ENCODE data around the gene GPR63. TPM values are rescaled to one million over a fixed set of nuclear protein-coding genes. Genes with fewer than 3 reads are reported as not detected.

GPR63 gene
- total and polyA plus RNA-seq, 4 donors, result 2.6 to 6.0 (median 3.8) TPM

DNA sequence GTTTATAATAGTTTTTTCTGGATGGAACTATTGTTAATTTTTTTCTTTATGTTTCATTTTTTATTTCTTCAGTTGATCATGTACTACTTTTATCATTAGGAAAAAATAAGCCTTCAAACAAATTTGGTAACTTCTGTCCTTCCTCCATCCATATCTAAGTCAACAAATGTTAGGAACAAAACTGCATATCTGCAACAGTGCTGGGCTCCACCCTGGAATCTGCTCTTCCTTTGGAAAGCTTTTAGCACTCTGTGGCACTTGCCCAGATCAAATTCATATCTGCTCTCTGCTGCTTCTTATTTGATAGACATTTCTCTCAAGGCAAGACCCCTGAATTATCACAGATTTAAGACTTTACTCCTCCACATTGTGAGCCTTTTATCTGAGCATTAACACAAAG, 24.3 kb upstream of the GPR63 start:
- H3K4me3 ChIP-seq (ENCODE audit: low read depth, low read length), result no peak overlapping the region
- no peak overlapping the region for H3K27ac ChIP-seq (ENCODE audit: low read depth, low read length)
- no peaks in the 10 kb centered on the region for H3K9me3 ChIP-seq (ENCODE audit: control insufficient read depth, insufficient read depth, low read length)
- no peak for DNase-seq (ENCODE audit: low read depth in 4 of 6, low spot score in 6 of 6)
- no peaks in the 10 kb centered on the region for H3K4me1 ChIP-seq (ENCODE audit: control insufficient read depth, insufficient read depth, low read length)
- no peaks in the 10 kb centered on the region for H3K27me3 ChIP-seq (ENCODE audit: control insufficient read depth, insufficient read depth, low read length)
- no peaks in the 10 kb centered on the region for H3K36me3 ChIP-seq (ENCODE audit: control insufficient read depth, insufficient read depth, low read length)

DNA sequence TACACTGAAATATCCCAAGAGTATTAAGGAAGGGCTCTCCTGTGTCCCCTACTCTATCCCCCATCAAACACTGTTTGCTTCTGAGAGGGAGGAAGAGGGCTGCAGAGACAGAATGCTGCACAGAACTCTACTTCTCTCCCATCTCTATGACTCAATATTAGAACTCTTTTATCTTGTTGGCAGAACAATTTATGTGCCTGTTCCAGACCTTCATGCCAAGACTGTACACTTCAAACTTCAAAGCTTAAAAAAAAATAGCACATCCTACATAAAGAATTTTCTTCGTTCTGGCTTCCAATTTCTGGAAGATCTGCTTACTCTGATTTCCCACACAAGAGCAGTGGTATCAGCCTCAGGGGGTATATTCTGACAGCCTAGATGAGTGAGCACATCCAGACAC, 19.6 kb upstream of the GPR63 start:
- no peaks in the 10 kb centered on the region for H3K9me3 ChIP-seq (ENCODE audit: control insufficient read depth, insufficient read depth, low read length)
- H3K4me1 ChIP-seq (ENCODE audit: control insufficient read depth, insufficient read depth, low read length), result no peaks in the 10 kb centered on the region
- H3K27ac ChIP-seq (ENCODE audit: low read depth, low read length), result no peak overlapping the region
- no peaks in the 10 kb centered on the region for H3K27me3 ChIP-seq (ENCODE audit: control insufficient read depth, insufficient read depth, low read length)
- no peaks in the 10 kb centered on the region for H3K36me3 ChIP-seq (ENCODE audit: control insufficient read depth, insufficient read depth, low read length)
- peak in 1 of 6 donors; percentile 20 for DNase-seq (ENCODE audit: low read depth in 4 of 6, low spot score in 6 of 6)
- WGBS (ENCODE audit: insufficient coverage), result 71% methylated on average over 1 of the region's 1 CpG
- H3K4me3 ChIP-seq (ENCODE audit: low read depth, low read length), result no peak overlapping the region

DNA sequence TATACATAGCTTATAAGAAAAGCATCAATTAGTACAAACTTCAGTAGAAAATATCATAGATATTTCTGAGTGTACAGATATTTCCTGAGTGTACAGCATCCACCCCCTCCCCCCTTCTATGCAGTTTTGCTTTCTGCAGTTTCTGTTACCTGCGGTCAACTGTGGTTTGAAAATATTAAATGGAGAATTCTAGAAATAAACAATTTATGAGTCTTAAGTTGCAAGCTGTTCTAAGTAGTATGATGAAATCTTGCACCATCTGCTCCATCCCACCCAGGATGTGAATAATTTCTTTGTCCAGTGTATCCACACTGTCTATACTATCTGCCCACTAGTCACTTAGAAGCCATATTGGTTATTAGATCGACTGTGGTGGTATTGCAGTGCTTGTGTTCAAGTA, 15.8 kb upstream of the GPR63 start:
- no CpG with 5 or more reads among the region's 2 CpGs for WGBS (ENCODE audit: insufficient coverage)
- Histone ChIP-seq H3K27ac (ENCODE audit: low read depth, low read length) (no peak overlapping the region), H3K36me3 (ENCODE audit: control insufficient read depth, insufficient read depth, low read length) (no peaks in the 10 kb centered on the region), H3K4me3 (ENCODE audit: low read depth, low read length) (no peak overlapping the region), H3K27me3 (ENCODE audit: control insufficient read depth, insufficient read depth, low read length) (no peaks in the 10 kb centered on the region), H3K9me3 (ENCODE audit: control insufficient read depth, insufficient read depth, low read length) (peaks cover 3% of the 10 kb centered on the region), H3K4me1 (ENCODE audit: control insufficient read depth, insufficient read depth, low read length) (no peaks in the 10 kb centered on the region)
- DNase-seq (ENCODE audit: low read depth in 4 of 6, low spot score in 6 of 6), result no peak

DNA sequence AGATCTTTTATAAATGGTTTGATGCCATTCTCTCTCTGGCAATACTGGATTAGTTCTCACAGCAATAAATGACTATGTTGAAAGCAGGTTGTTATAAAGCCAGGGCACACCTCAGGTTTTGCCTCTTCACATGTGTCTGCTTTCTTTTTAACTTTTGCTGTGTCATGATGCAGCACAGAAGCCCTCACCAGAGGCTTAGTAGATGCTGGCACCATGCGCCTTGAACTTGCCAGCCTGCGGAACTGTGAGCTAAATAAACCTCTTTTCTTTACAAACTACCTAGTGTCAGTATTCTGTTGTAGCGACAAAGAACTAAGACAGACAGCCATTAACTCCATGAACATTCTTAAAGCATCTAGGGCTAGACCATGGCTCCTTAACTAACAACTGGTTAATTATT, 15.3 kb upstream of the GPR63 start:
- Histone ChIP-seq H3K27me3 (ENCODE audit: control insufficient read depth, insufficient read depth, low read length) (no peaks in the 10 kb centered on the region), H3K9me3 (ENCODE audit: control insufficient read depth, insufficient read depth, low read length) (peaks cover 5% of the 10 kb centered on the region), H3K4me3 (ENCODE audit: low read depth, low read length) (no peak overlapping the region), H3K36me3 (ENCODE audit: control insufficient read depth, insufficient read depth, low read length) (no peaks in the 10 kb centered on the region), H3K27ac (ENCODE audit: low read depth, low read length) (no peak overlapping the region), H3K4me1 (ENCODE audit: control insufficient read depth, insufficient read depth, low read length) (no peaks in the 10 kb centered on the region)
- WGBS (ENCODE audit: insufficient coverage), result 100% methylated on average over 2 of the region's 3 CpGs
- no peak for DNase-seq (ENCODE audit: low read depth in 4 of 6, low spot score in 6 of 6)

DNA sequence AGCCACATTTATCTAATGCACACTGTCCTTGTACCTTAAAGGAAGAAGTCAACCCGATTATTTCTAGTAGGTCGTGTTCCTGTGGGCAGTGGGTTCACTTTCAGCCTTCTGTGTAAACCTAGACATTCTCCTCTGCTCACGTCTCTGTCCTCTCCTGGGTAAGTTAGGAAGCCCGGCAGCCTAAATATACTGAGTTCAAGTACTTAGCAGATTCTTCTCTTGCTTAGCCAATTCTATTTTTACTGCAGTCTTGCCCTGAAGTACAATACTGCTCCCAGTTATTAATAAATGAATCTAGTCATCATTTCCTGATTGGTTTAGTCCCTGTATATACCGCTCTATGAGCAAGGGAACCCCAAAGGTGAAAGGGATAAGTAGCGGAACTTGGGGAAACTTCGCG, 14.6 kb upstream of the GPR63 start:
- WGBS (ENCODE audit: insufficient coverage), result 86% methylated on average over 3 of the region's 8 CpGs
- H3K4me1 ChIP-seq (ENCODE audit: control insufficient read depth, insufficient read depth, low read length), result no peaks in the 10 kb centered on the region
- H3K4me3 ChIP-seq (ENCODE audit: low read depth, low read length), result no peak overlapping the region
- DNase-seq (ENCODE audit: low read depth in 4 of 6, low spot score in 6 of 6), result no peak
- H3K27ac ChIP-seq (ENCODE audit: low read depth, low read length), result no peak overlapping the region
- no peaks in the 10 kb centered on the region for H3K36me3 ChIP-seq (ENCODE audit: control insufficient read depth, insufficient read depth, low read length)
- H3K9me3 ChIP-seq (ENCODE audit: control insufficient read depth, insufficient read depth, low read length), result peaks cover 8% of the 10 kb centered on the region
- no peaks in the 10 kb centered on the region for H3K27me3 ChIP-seq (ENCODE audit: control insufficient read depth, insufficient read depth, low read length)

DNA sequence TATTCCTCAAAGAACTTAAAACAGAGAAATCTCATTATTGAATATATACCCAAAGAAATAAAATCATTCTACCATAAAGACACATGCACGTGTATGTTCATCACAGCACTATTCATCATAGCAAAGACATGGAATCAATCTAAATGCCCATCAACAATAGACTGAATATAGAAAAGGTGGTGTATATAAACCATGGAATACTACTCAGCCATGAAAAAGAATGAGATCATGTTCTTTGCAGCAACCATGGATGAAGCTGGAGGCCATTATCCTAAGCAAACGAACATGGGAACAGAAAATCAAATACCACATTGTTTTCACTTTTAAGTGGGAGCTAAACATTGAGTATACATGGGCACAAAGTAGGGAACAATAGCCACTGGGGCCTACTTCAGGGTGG, 12.3 kb upstream of the GPR63 start:
- Histone ChIP-seq H3K36me3 (ENCODE audit: control insufficient read depth, insufficient read depth, low read length) (no peaks in the 10 kb centered on the region), H3K27ac (ENCODE audit: low read depth, low read length) (no peak overlapping the region), H3K9me3 (ENCODE audit: control insufficient read depth, insufficient read depth, low read length) (peaks cover 11% of the 10 kb centered on the region), H3K27me3 (ENCODE audit: control insufficient read depth, insufficient read depth, low read length) (no peaks in the 10 kb centered on the region), H3K4me1 (ENCODE audit: control insufficient read depth, insufficient read depth, low read length) (no peaks in the 10 kb centered on the region), H3K4me3 (ENCODE audit: low read depth, low read length) (no peak overlapping the region)
- no CpG with 5 or more reads among the region's 2 CpGs for WGBS (ENCODE audit: insufficient coverage)
- no peak for DNase-seq (ENCODE audit: low read depth in 4 of 6, low spot score in 6 of 6)

DNA sequence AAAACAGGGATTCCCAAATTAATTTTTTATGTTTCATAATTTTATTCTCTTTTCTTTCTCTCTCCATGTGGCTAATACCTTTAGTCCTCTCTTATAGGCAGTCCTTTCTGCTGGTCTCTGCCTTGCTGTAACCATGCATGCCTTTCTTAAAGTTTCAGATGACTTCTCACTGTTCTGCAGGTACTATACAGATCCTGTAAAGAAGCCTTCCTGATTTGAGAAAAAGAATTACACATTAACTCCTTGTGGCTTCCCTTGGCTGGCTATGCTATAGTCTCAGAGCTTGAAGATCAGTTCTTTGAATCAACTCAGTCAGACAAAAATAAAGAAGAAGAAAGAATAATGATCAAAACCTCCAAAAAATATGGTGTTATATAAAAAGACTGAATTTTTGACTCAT, 7.3 kb upstream of the GPR63 start:
- Histone ChIP-seq H3K36me3 (ENCODE audit: control insufficient read depth, insufficient read depth, low read length) (no peaks in the 10 kb centered on the region), H3K27me3 (ENCODE audit: control insufficient read depth, insufficient read depth, low read length) (no peaks in the 10 kb centered on the region), H3K9me3 (ENCODE audit: control insufficient read depth, insufficient read depth, low read length) (peaks cover 11% of the 10 kb centered on the region), H3K4me3 (ENCODE audit: low read depth, low read length) (no peak overlapping the region), H3K27ac (ENCODE audit: low read depth, low read length) (no peak overlapping the region), H3K4me1 (ENCODE audit: control insufficient read depth, insufficient read depth, low read length) (no peaks in the 10 kb centered on the region)
- no peak for DNase-seq (ENCODE audit: low read depth in 4 of 6, low spot score in 6 of 6)

DNA sequence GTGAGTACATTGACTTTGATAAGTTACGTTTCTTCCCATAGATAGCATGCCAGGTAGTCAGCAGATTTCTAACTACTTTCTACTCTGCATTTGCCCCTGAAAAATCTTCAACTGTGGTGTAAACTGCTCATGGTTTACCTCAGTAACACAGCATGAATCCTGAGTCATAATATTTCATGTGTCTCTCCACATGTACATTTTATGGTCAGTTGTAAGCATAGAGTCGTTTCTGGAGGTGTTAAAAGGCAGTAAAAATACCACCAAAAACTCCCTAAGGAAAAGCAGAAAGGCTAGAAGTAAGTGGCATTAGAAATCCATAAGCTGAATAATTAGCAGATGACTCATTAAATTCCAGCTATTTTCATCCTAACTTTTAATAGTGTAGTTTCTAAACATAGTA, 4.1 kb upstream of the GPR63 start:
- Histone ChIP-seq H3K36me3 (ENCODE audit: control insufficient read depth, insufficient read depth, low read length) (no peaks in the 10 kb centered on the region), H3K9me3 (ENCODE audit: control insufficient read depth, insufficient read depth, low read length) (peaks cover 3% of the 10 kb centered on the region), H3K4me3 (ENCODE audit: low read depth, low read length) (no peak overlapping the region), H3K27ac (ENCODE audit: low read depth, low read length) (no peak overlapping the region), H3K27me3 (ENCODE audit: control insufficient read depth, insufficient read depth, low read length) (no peaks in the 10 kb centered on the region), H3K4me1 (ENCODE audit: control insufficient read depth, insufficient read depth, low read length) (peaks cover 9% of the 10 kb centered on the region)
- WGBS (ENCODE audit: insufficient coverage), result no CpG with 5 or more reads among the region's 2 CpGs
- no peak for DNase-seq (ENCODE audit: low read depth in 4 of 6, low spot score in 6 of 6)

DNA sequence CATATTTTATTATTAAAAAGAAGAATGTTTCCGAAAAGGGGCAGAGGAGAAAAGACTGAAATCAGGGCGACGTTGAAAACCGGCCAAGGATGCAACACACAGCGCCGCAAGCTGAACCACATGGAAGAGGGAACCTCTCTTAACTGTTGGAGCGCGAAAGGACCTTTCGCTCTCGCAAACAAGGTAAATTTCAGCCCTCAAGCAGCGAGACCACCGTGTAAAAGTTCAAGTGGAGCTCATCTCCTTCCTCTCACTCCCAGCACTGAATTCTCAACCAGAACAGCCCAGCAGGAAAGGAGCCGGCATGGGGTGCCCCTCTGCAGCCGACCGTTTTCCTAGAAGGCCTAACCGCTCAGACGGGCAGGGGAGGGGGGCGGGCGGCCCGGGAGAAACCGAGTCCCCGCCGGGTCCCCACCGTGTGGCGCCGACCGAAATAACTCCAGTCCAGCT, 621 bp downstream of the GPR63 start:
- peak overlapping the region; percentile 62 for H3K4me3 ChIP-seq (ENCODE audit: low read depth, low read length)
- no peaks in the 10 kb centered on the region for H3K27me3 ChIP-seq (ENCODE audit: control insufficient read depth, insufficient read depth, low read length)
- H3K27ac ChIP-seq (ENCODE audit: low read depth, low read length), result peak overlapping the region; percentile 58
- 0% methylated on average over 27 of the region's 27 CpGs for WGBS (ENCODE audit: insufficient coverage)
- H3K4me1 ChIP-seq (ENCODE audit: control insufficient read depth, insufficient read depth, low read length), result peaks cover 9% of the 10 kb centered on the region
- H3K36me3 ChIP-seq (ENCODE audit: control insufficient read depth, insufficient read depth, low read length), result no peaks in the 10 kb centered on the region
- peak in 4 of 6 donors; percentile 28 to 74 (median 54) for DNase-seq (ENCODE audit: low read depth in 4 of 6, low spot score in 6 of 6)
- no peaks in the 10 kb centered on the region for H3K9me3 ChIP-seq (ENCODE audit: control insufficient read depth, insufficient read depth, low read length)

DNA sequence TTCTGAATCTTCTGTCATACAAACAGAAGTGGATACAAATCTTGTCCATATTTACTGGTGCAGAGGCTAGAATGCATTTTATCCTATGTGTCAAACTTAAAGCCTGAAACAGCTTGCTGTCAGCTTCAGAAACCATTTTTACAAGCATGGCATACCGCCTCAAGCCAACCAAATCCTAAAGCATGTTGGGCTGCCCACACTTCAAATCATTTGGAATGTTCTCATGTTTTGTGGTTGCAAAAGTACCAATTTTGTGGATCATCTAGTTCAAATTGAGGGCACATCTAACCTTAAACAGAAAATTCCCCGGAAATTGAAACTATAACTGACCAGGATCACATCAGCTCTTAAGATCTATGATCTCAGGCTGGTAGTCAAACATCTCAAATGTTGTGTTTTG, 3.2 kb downstream of the GPR63 start:
- no peak overlapping the region for H3K4me3 ChIP-seq (ENCODE audit: low read depth, low read length)
- DNase-seq (ENCODE audit: low read depth in 4 of 6, low spot score in 6 of 6), result no peak
- no peaks in the 10 kb centered on the region for H3K27me3 ChIP-seq (ENCODE audit: control insufficient read depth, insufficient read depth, low read length)
- WGBS (ENCODE audit: insufficient coverage), result no CpG with 5 or more reads among the region's 2 CpGs
- H3K36me3 ChIP-seq (ENCODE audit: control insufficient read depth, insufficient read depth, low read length), result no peaks in the 10 kb centered on the region
- H3K9me3 ChIP-seq (ENCODE audit: control insufficient read depth, insufficient read depth, low read length), result no peaks in the 10 kb centered on the region
- peaks cover 9% of the 10 kb centered on the region for H3K4me1 ChIP-seq (ENCODE audit: control insufficient read depth, insufficient read depth, low read length)
- H3K27ac ChIP-seq (ENCODE audit: low read depth, low read length), result no peak overlapping the region
